WTC11 (cell line): ENCODE data around the gene PRKCQ.

Source experiments
- JUN ChIP-seq: sonication (generic); formaldehyde crosslinking; IDR thresholded peaks from 2 replicates; pipeline ENCODE4 v1.8.0; 2023; ENCODE audit warnings: mild to moderate bottlenecking, missing genetic modification reagents
- NR2C2 ChIP-seq: sonication (generic); formaldehyde crosslinking; IDR thresholded peaks from 2 replicates; pipeline ENCODE4 v1.8.0; 2022; ENCODE audit warnings: mild to moderate bottlenecking, missing genetic modification reagents
- NR3C1 ChIP-seq: sonication (generic); formaldehyde crosslinking; conservative IDR thresholded peaks from 2 replicates; pipeline ENCODE4 v1.8.1; 2023; ENCODE audit warnings: low read depth, mild to moderate bottlenecking, missing genetic modification reagents
- TF ChIP-seq, protein P1 (sequence below): fragments of 200-600 bp; IDR thresholded peaks from 2 replicates; pipeline ENCODE4 v1.8.0; 2022; ENCODE audit warnings: antibody characterized with exemption

DNA sequence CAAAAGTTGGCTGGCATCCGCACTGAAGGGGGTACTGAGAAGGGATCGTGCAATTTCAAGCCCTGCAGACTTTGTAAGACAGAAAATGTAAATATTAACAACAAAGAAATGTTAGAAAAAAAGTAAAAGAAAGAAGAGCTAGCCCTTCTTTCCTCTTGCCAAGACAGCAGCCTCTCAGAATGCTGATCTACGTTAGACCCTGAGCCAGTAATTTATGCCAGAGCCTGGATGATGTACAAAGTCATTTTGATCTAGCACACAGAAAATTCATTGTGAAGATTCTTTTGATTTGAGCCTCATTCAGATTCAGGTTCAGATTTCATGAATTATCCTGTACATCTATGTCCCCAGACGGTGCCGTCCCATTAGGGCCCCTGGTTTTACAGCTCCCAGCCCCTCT, 105.2 kb downstream of the PRKCQ start:
- TF ChIP-seq NR3C1 (CRISPR knock-in tag), result no peak
- TF ChIP-seq, protein P1, sequence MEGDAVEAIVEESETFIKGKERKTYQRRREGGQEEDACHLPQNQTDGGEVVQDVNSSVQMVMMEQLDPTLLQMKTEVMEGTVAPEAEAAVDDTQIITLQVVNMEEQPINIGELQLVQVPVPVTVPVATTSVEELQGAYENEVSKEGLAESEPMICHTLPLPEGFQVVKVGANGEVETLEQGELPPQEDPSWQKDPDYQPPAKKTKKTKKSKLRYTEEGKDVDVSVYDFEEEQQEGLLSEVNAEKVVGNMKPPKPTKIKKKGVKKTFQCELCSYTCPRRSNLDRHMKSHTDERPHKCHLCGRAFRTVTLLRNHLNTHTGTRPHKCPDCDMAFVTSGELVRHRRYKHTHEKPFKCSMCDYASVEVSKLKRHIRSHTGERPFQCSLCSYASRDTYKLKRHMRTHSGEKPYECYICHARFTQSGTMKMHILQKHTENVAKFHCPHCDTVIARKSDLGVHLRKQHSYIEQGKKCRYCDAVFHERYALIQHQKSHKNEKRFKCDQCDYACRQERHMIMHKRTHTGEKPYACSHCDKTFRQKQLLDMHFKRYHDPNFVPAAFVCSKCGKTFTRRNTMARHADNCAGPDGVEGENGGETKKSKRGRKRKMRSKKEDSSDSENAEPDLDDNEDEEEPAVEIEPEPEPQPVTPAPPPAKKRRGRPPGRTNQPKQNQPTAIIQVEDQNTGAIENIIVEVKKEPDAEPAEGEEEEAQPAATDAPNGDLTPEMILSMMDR, result no peak
- no peak for TF ChIP-seq JUN (CRISPR knock-in tag)
- no peak for TF ChIP-seq NR2C2 (CRISPR knock-in tag)
